H1 (cell line): ENCODE data around the gene DCTN2. TPM values are rescaled to one million over a fixed set of nuclear protein-coding genes. Genes with fewer than 3 reads are reported as not detected.

Experiments
- CTCF ChIA-PET: fragments of 300-600 bp; sonication (Branson Sonifier 250); formaldehyde crosslinking; loops from one replicate; lab custom pipeline; 2021; ENCODE audit not compliant: partially characterized antibody; lab: Charles Lee
- POLR2A ChIA-PET: fragments of 300-600 bp; sonication (Branson Sonifier 250); formaldehyde crosslinking; loops from one replicate; lab custom pipeline; 2021; ENCODE audit warnings: inconsistent platforms; ENCODE audit not compliant: partially characterized antibody; lab: Charles Lee
- DNase-seq, 2 experiments: peaks; one replicate each; pipeline versions ENCODE4 v3.0.0 to v3.0.0-alpha.2; 2010 to 2022; ENCODE audit warnings: low spot score in 2 of 2, low read depth in 1 of 2, mixed read lengths in 1 of 2
- FAIRE-seq: peaks from 2 replicates; lab custom pipeline; 2011; peaks lifted over from hg19 to GRCh38; lab: Jason Lieb, UNC
- H2AFZ ChIP-seq: 2 replicates; pipeline ENCODE4 v1.8.1; 2012; ENCODE audit warnings: low read length, inconsistent platforms
- H2AK5ac ChIP-seq: 2 replicates; pipeline ENCODE4 v1.6.1; 2013; ENCODE audit warnings: low read depth, low read length
- H2BK120ac ChIP-seq: replicated peaks from 2 replicates; pipeline ENCODE3; 2013; ENCODE audit warnings: low read depth, low read length, inconsistent platforms
- H2BK12ac ChIP-seq: 2 replicates; pipeline ENCODE4 v1.6.1; 2013; ENCODE audit warnings: low read depth, low read length
- H2BK15ac ChIP-seq: 2 replicates; pipeline ENCODE4 v1.6.1; 2013; ENCODE audit warnings: low read length
- H2BK20ac ChIP-seq: 2 replicates; pipeline ENCODE4 v1.6.1; 2013; ENCODE audit warnings: low read length
- H2BK5ac ChIP-seq: 2 replicates; pipeline ENCODE4 v1.6.1; 2013; ENCODE audit warnings: low read depth, low read length
- H3K14ac ChIP-seq: 2 replicates; pipeline ENCODE4 v1.6.1; 2013; ENCODE audit warnings: inconsistent platforms; ENCODE audit not compliant: insufficient read length
- H3K18ac ChIP-seq: 2 replicates; pipeline ENCODE4 v1.6.1; 2013; ENCODE audit warnings: low read length; ENCODE audit errors: extremely low read depth
- H3K23ac ChIP-seq: 2 replicates; pipeline ENCODE4 v1.6.1; 2013; ENCODE audit warnings: inconsistent platforms; ENCODE audit not compliant: insufficient read length
- H3K23me2 ChIP-seq: 2 replicates; pipeline ENCODE4 v1.6.1; 2013; ENCODE audit warnings: low read depth, low read length
- H3K27ac ChIP-seq: 2 replicates; pipeline ENCODE4 v1.6.1; 2011; ENCODE audit warnings: low read depth, low read length, inconsistent platforms
- H3K27me3 ChIP-seq, 4 experiments: replicated peaks in 1 of 4; 1 replicate in 1 of 4; 2 replicates in 3 of 4; pipeline versions ENCODE4 v1.6.1 to v1.8.1; 2011 to 2013; ENCODE audit warnings: low read length in 3 of 4, mild to moderate bottlenecking in 3 of 4, inconsistent platforms in 2 of 4, mixed read lengths in 2 of 4, moderate library complexity in 1 of 4; ENCODE audit not compliant: control insufficient read depth in 3 of 4, insufficient read depth in 3 of 4; ENCODE audit errors: extremely low read depth in 1 of 4
- H3K36me3 ChIP-seq, 4 experiments: 2 replicates each; pipeline versions ENCODE4 v1.6.1 to v1.8.1; 2011 to 2013; ENCODE audit warnings: mild to moderate bottlenecking in 4 of 4, low read length in 3 of 4, moderate library complexity in 2 of 4, control low read depth in 1 of 4, inconsistent platforms in 1 of 4; ENCODE audit not compliant: insufficient read depth in 4 of 4, control insufficient read depth in 2 of 4
- H3K4ac ChIP-seq: replicated peaks from 2 replicates; pipeline ENCODE3; 2013; ENCODE audit warnings: low read length, low read depth, mixed read lengths, inconsistent platforms; ENCODE audit not compliant: insufficient read length
- H3K4me1 ChIP-seq, 4 experiments: replicated peaks in 1 of 4; 1 replicate in 1 of 4; 2 replicates in 3 of 4; pipeline versions ENCODE4 v1.6.1 to v1.8.1; 2011 to 2013; ENCODE audit warnings: low read length in 3 of 4, inconsistent platforms in 2 of 4, mixed read lengths in 1 of 4; ENCODE audit not compliant: insufficient read depth in 4 of 4, control insufficient read depth in 3 of 4
- H3K4me2 ChIP-seq, 2 experiments: 2 replicates each; pipeline versions ENCODE4 v1.6.1 to v1.8.1; 2011 to 2013; ENCODE audit warnings: low read depth in 2 of 2, low read length in 2 of 2, control low read depth in 1 of 2, inconsistent platforms in 1 of 2, mild to moderate bottlenecking in 1 of 2; ENCODE audit not compliant: insufficient read depth in 1 of 2
- H3K4me3 ChIP-seq, 4 experiments: fragments of 200-600, 300-600 bp in 1 of 4; sonication (generic), shearing (Covaris generic), sonication (Bioruptor Twin) in 1 of 4; 2 replicates each; pipeline versions ENCODE4 v1.5.1 to v1.8.1; 2011 to 2016; ENCODE audit warnings: low read length in 4 of 4, low read depth in 3 of 4, control low read depth in 2 of 4, inconsistent platforms in 2 of 4, mild to moderate bottlenecking in 2 of 4, mixed read lengths in 1 of 4, moderate library complexity in 1 of 4; ENCODE audit not compliant: insufficient read depth in 2 of 4; ENCODE audit errors: extremely low read depth in 1 of 4
- H3K56ac ChIP-seq: replicated peaks from 2 replicates; pipeline ENCODE3; 2013; ENCODE audit warnings: low read depth, mild to moderate bottlenecking, mixed read lengths, low read length, inconsistent platforms; ENCODE audit not compliant: insufficient read length
- H3K79me1 ChIP-seq: 2 replicates; pipeline ENCODE4 v1.6.1; 2013; ENCODE audit warnings: low read depth, low read length, control low read depth
- H3K79me2 ChIP-seq, 2 experiments: 2 replicates each; pipeline versions ENCODE4 v1.6.1 to v1.8.1; 2012 to 2013; ENCODE audit warnings: low read length in 2 of 2, mild to moderate bottlenecking in 2 of 2, inconsistent platforms in 1 of 2; ENCODE audit not compliant: insufficient read depth in 2 of 2, control insufficient read depth in 1 of 2
- H3K9ac ChIP-seq, 4 experiments: replicated peaks in 1 of 4; 1 replicate in 1 of 4; 2 replicates in 3 of 4; pipeline versions ENCODE4 v1.6.1 to v1.8.1; 2011 to 2013; ENCODE audit warnings: low read depth in 3 of 4, low read length in 3 of 4, control low read depth in 2 of 4, mild to moderate bottlenecking in 2 of 4, moderate library complexity in 2 of 4, inconsistent platforms in 1 of 4; ENCODE audit errors: extremely low read depth in 1 of 4
- H3K9me3 ChIP-seq, 2 experiments: 2 replicates each; pipeline versions ENCODE4 v1.6.1 to v1.8.1; 2012 to 2013; ENCODE audit warnings: mild to moderate bottlenecking in 2 of 2, moderate library complexity in 2 of 2, control low read depth in 1 of 2, inconsistent platforms in 1 of 2, low read depth in 1 of 2, low read length in 1 of 2, mixed read lengths in 1 of 2; ENCODE audit not compliant: insufficient read depth in 2 of 2
- H4K20me1 ChIP-seq, 2 experiments: replicated peaks in 1 of 2; 2 replicates each; pipeline versions ENCODE3 to v1.8.1; 2011 to 2013; ENCODE audit warnings: inconsistent platforms in 2 of 2, low read length in 2 of 2, mild to moderate bottlenecking in 1 of 2; ENCODE audit not compliant: insufficient read depth in 2 of 2, control insufficient read depth in 1 of 2
- H4K5ac ChIP-seq: 2 replicates; pipeline ENCODE4 v1.6.1; 2013; ENCODE audit warnings: low read length, low read depth, mixed read lengths, inconsistent platforms; ENCODE audit not compliant: insufficient read length
- H4K8ac ChIP-seq: 2 replicates; pipeline ENCODE4 v1.8.0; 2013; ENCODE audit warnings: mild to moderate bottlenecking, moderate library complexity, low read length, inconsistent platforms; ENCODE audit not compliant: insufficient read depth; ENCODE audit errors: extremely low read depth
- H4K91ac ChIP-seq: replicated peaks from 2 replicates; pipeline ENCODE3; 2013; ENCODE audit warnings: low read length, mixed read lengths, inconsistent platforms; ENCODE audit not compliant: insufficient read length
- WGBS, 2 experiments: shearing (Covaris generic) in 1 of 2; methylation state at CpG; one replicate each; pipeline versions ENCODE4 v1.1.6 to v1.1.7; 2013 to 2015; ENCODE audit warnings: low lambda C conversion rate in 2 of 2, mixed read lengths in 2 of 2, inconsistent platforms in 1 of 2, low coverage in 1 of 2, missing lambda C conversion rate in 1 of 2; ENCODE audit not compliant: insufficient replicate concordance in 2 of 2, insufficient coverage in 1 of 2, insufficient read length in 1 of 2; ENCODE audit errors: extremely low coverage in 1 of 2, missing lambda C conversion rate in 1 of 2; 5-methylcytosine and 5-hydroxymethylcytosine counted together
- polyA plus RNA-seq, 7 experiments: library from polyadenylated mRNA; depleted of rRNA in 3 of 7; stranded (reverse) in 5 of 7; unstranded in 2 of 7; fragments of >200 nt in 5 of 7; fragments of 200-250 nt in 2 of 7; gene quantifications; 1 replicate in 5 of 7; 2 replicates in 1 of 7; 4 replicates in 1 of 7; pipeline versions ENCODE4 v1.2.1 to v1.2.3, GENCODE V29; 2011 to 2013; ENCODE audit warnings: missing spikeins in 2 of 7, mixed read lengths in 2 of 7
- total RNA-seq: library from RNA; stranded (reverse); fragmentation: NEBNext Ultra II Directional; extraction: Animal tissue kit (Norgen Biotek cat#: 25700); gene quantifications from 2 replicates; pipeline ENCODE4 v1.2.1, GENCODE V29; 2021

Gene DCTN2
- total and polyA plus RNA-seq, 2 of the 8 experiments (the other 6 are each of a cell fraction or from before 2014, with no cell fraction given): 90.3 to 91.9 TPM

- Histone ChIP-seq H3K4me2 (no peak overlapping the region), H3K56ac (no peak overlapping the region), H2BK20ac (no peak overlapping the region), H3K79me1 (no peaks in the 10 kb centered on the region), H3K18ac (no peak overlapping the region), H3K14ac (no peak overlapping the region), H3K27me3 (no peaks in the 10 kb centered on the region), H3K4me3 (no peak overlapping the region), H4K5ac (no peak overlapping the region), H3K79me2 (peaks cover 3 to 6% of the 10 kb centered on the region in 2 experiments; a peak in 2 of 4 replicates), H2BK12ac (no peak overlapping the region), H3K4ac (no peak overlapping the region), H4K20me1 (peaks cover 3 to 4% of the 10 kb centered on the region in 2 experiments), H3K36me3 (peaks cover 0 to 14% (median under 1%) of the 10 kb centered on the region in 4 experiments; a peak in 5 of 8 replicates), H2BK120ac (no peak overlapping the region), H3K4me1 (peaks cover 2 to 5% (median 3%) of the 10 kb centered on the region in 4 experiments; a peak in 6 of 7 replicates), H3K27ac (no peak overlapping the region), H3K9ac (no peak overlapping the region), H2BK15ac (no peak overlapping the region), H3K23ac (no peak overlapping the region), H4K91ac (no peak overlapping the region), H3K9me3 (no peaks in the 10 kb centered on the region), H2AFZ (no peak overlapping the region), H3K23me2 (peaks cover 13% of the 10 kb centered on the region; the same call in 1 of the 2 replicates), H2AK5ac (no peak overlapping the region), H2BK5ac (no peak overlapping the region), H4K8ac (no peak overlapping the region)
- CTCF ChIA-PET: interaction anchor here (1.1 to 7.8 kb wide), 4 partner anchors 16 to 37 kb away, joined by 3 to 201 read pairs (median 93); partner anchors contain the start of gene ARHGEF25
- DNase-seq (no peak), FAIRE-seq (no peak)
- POLR2A ChIA-PET: interaction anchor here (0.6 to 1.0 kb wide), 2 partner anchors 13 to 33 kb away, joined by 3 read pairs; no protein-coding TSS in a partner anchor
- WGBS, 2 experiments: 92% methylated on average over 3 of the region's 3 CpGs; no CpG with 5 or more reads in 1 of the 2 experiments
Measured at GRCh38 chr12:57586832-57587429, 39.9 kb upstream of the DCTN2 start.
